HepG2 (cell line): ENCODE measurements around the gene PPP2R5D. TPM values are rescaled to one million over a fixed set of nuclear protein-coding genes. Genes with fewer than 3 reads are reported as not detected.
A peak's percentile ranks its signal among the peaks of the same experiment; 100 is the strongest.

ENCODE experiments used
- BCL3 ChIP-seq: sonication (generic); formaldehyde crosslinking; IDR thresholded peaks from 2 replicates; pipeline ENCODE4 v1.5.1; 2020; ENCODE audit warnings: mild to moderate bottlenecking, missing genetic modification reagents, moderate library complexity
- CBX5 ChIP-seq: sonication (generic); formaldehyde crosslinking; IDR thresholded peaks from 2 replicates; pipeline ENCODE4 v1.4.0; 2020; ENCODE audit warnings: missing genetic modification reagents, borderline replicate concordance
- CHCHD3 ChIP-seq: sonication (generic); formaldehyde crosslinking; IDR thresholded peaks from 2 replicates; pipeline ENCODE4 v1.8.0; 2022; ENCODE audit warnings: mild to moderate bottlenecking, missing genetic modification reagents, moderate library complexity
- FOXK1 ChIP-seq: sonication (generic); formaldehyde crosslinking; IDR thresholded peaks from 2 replicates; pipeline ENCODE4 v1.4.0; 2020; ENCODE audit warnings: low read depth, missing genetic modification reagents, borderline replicate concordance
- GATAD2A ChIP-seq: IDR thresholded peaks from 2 replicates; pipeline ENCODE4 v1.6.1; 2016
- GTF2F1 ChIP-seq: fragments of 150-350 bp; IDR thresholded peaks from 2 replicates; pipeline ENCODE4 v1.6.1; 2014; ENCODE audit warnings: low read length
- HNRNPK ChIP-seq: fragments of 200-400 bp; formaldehyde crosslinking; IDR thresholded peaks from 2 replicates; pipeline ENCODE4 v1.6.1; 2018; ENCODE audit warnings: low read length, low read depth, moderate library complexity, mild to moderate bottlenecking; ENCODE audit not compliant: poor library complexity, severe bottlenecking
- IKZF1 ChIP-seq: fragments of 450-650 bp; IDR thresholded peaks from 2 replicates; pipeline ENCODE4 v1.7.1; 2016
- KDM3A ChIP-seq: IDR thresholded peaks from 2 replicates; pipeline ENCODE4 v1.6.1; 2018; ENCODE audit warnings: low read depth, missing compliant biosample characterization
- MAZ ChIP-seq, 2 experiments: sonication (generic) in 1 of 2; formaldehyde crosslinking in 1 of 2; IDR thresholded peaks; 2 replicates each; pipeline versions ENCODE4 v1.5.0 to v1.6.1; 2012 to 2020; ENCODE audit warnings: low read depth in 2 of 2, mild to moderate bottlenecking in 2 of 2, borderline replicate concordance in 1 of 2, improper control_type of control experiment in 1 of 2, low read length in 1 of 2, missing genetic modification reagents in 1 of 2, moderate library complexity in 1 of 2
- NR2F1 ChIP-seq, 2 experiments: fragments of 450-650 bp in 1 of 2; formaldehyde crosslinking in 1 of 2; IDR thresholded peaks; 2 replicates each; pipeline versions ENCODE4 v1.5.0 to v1.6.1; 2016 to 2020; ENCODE audit warnings: mild to moderate bottlenecking in 1 of 2, missing compliant biosample characterization in 1 of 2, missing genetic modification reagents in 1 of 2, moderate library complexity in 1 of 2
- PHB2 ChIP-seq: fragments of 450-650 bp; IDR thresholded peaks from 2 replicates; pipeline ENCODE4 v1.6.1; 2018; ENCODE audit not compliant: partially characterized antibody
- PPARG ChIP-seq: conservative IDR thresholded peaks from 2 replicates; pipeline ENCODE4 v1.6.1; 2016; ENCODE audit warnings: missing biosample characterization, missing genetic modification reagents
- PRDM4 ChIP-seq: sonication (generic); formaldehyde crosslinking; IDR thresholded peaks from 2 replicates; pipeline ENCODE4 v1.9.0; 2021; ENCODE audit warnings: missing genetic modification reagents, borderline replicate concordance
- PREB ChIP-seq: sonication (generic); formaldehyde crosslinking; IDR thresholded peaks from 2 replicates; pipeline ENCODE4 v1.4.0; 2020; ENCODE audit warnings: missing genetic modification reagents
- RELA ChIP-seq: sonication (generic); formaldehyde crosslinking; IDR thresholded peaks from 2 replicates; pipeline ENCODE4 v1.4.0; 2020; ENCODE audit warnings: missing genetic modification reagents
- SRF ChIP-seq: IDR thresholded peaks from 2 replicates; pipeline ENCODE4 v1.6.1; 2011; ENCODE audit warnings: mild to moderate bottlenecking, low read depth, low read length, moderate library complexity
- ZBTB21 ChIP-seq: sonication (generic); formaldehyde crosslinking; IDR thresholded peaks from 2 replicates; pipeline ENCODE4 v1.4.0; 2020; ENCODE audit warnings: missing genetic modification reagents
- ZBTB25 ChIP-seq: IDR thresholded peaks from 2 replicates; pipeline ENCODE4 v1.6.1; 2018; ENCODE audit warnings: missing genetic modification reagents
- ZNF30 ChIP-seq: sonication (generic); formaldehyde crosslinking; IDR thresholded peaks from 2 replicates; pipeline ENCODE4 v1.5.0; 2020; ENCODE audit warnings: mild to moderate bottlenecking, missing genetic modification reagents
- ZNF556 ChIP-seq: sonication (generic); formaldehyde crosslinking; IDR thresholded peaks from 2 replicates; pipeline ENCODE4 v1.4.0; 2020; ENCODE audit warnings: mild to moderate bottlenecking, missing genetic modification reagents, borderline replicate concordance
- ZNF7 ChIP-seq: IDR thresholded peaks from 2 replicates; pipeline ENCODE4 v1.6.1; 2016; ENCODE audit warnings: missing biosample characterization, missing genetic modification reagents
- polyA plus RNA-seq, 8 experiments: library from polyadenylated mRNA; depleted of rRNA in 3 of 8; stranded (reverse) in 7 of 8; unstranded in 1 of 8; fragments of >200 nt; fragmentation: Illumina TruSeq in 4 of 8; extraction: Trizol in 4 of 8; gene quantifications; 2 replicates each; pipeline versions ENCODE4 v1.2.1 to v1.2.3, GENCODE V29; 2011 to 2016; ENCODE audit warnings: low read depth in 4 of 8, missing spikeins in 1 of 8, mixed read lengths in 1 of 8; ENCODE audit not compliant: insufficient read depth in 1 of 8
- total RNA-seq, 5 experiments: library from RNA; depleted of rRNA; stranded (reverse); fragments of >200 nt; fragmentation: Illumina TruSeq; extraction: Trizol; gene quantifications; 2 replicates each; pipeline ENCODE4 v1.2.3, GENCODE V29; 2016; ENCODE audit warnings: low read depth in 1 of 5

PPP2R5D gene
- total and polyA plus RNA-seq, 2 of the 13 experiments (the other 11 are each of a cell fraction or from before 2014, with no cell fraction given), result 53.7 to 60.4 TPM

GRCh38 chr6:43013843-43014433 lies 29.6 kb downstream of the PPP2R5D start, which contains the start of the genes KLHDC3 and MEA1 (continued):
- TF ChIP-seq CHCHD3 (CRISPR knock-in tag) (0 out of 2 replicates have a peak, but pooled peaks have one; percentile 56), GTF2F1 (no peak), FOXK1 (peak; percentile 99), PPARG (CRISPR knock-in tag) (no peak; the same call in 1 of the 2 replicates), SRF (peak; percentile 30; the same call in 1 of the 2 replicates), NR2F1 (CRISPR knock-in tag; IDR thresholded peaks at IDR 0.05) (no peak), KDM3A (CRISPR knock-in tag) (0 out of 2 replicates have a peak, but pooled peaks have one; percentile 11), ZNF30 (CRISPR knock-in tag) (no peak), BCL3 (CRISPR knock-in tag) (no peak), ZBTB25 (CRISPR knock-in tag) (no peak; the same call in 1 of the 2 replicates), IKZF1 (no peak), RELA (CRISPR knock-in tag) (no peak; the same call in 1 of the 2 replicates), MAZ (IDR thresholded peaks at IDR 0.05; ENCODE audit: borderline replicate concordance, low read depth, low read length) (peak; percentile 89), MAZ (CRISPR knock-in tag; IDR thresholded peaks at IDR 0.05; ENCODE audit: low read depth) (peak; percentile 80; the same call in 1 of the 2 replicates), ZNF556 (peak; percentile 75; the same call in 1 of the 2 replicates), PHB2 (no peak), PRDM4 (CRISPR knock-in tag) (no peak), HNRNPK (peak; percentile 96), PREB (CRISPR knock-in tag) (no peak), ZNF7 (CRISPR knock-in tag) (no peak), ZBTB21 (no peak; the same call in 1 of the 2 replicates), GATAD2A (CRISPR knock-in tag) (0 out of 2 replicates have a peak, but pooled peaks have one; percentile 41), CBX5 (CRISPR knock-in tag) (peak; percentile 89)
